PC-3 (cell line): ENCODE measurements around the gene SLK. TPM values are rescaled to one million over a fixed set of nuclear protein-coding genes. Genes with fewer than 3 reads are reported as not detected.
A peak's percentile ranks its signal among the peaks of the same experiment; 100 is the strongest.

Experiments used
- ATAC-seq: fragments of 200-7000 bp; cut with Tn5 transposase; 2 replicates; pipeline ENCODE4 v1.9.1; 2020; ENCODE audit warnings: mild to moderate bottlenecking, moderate library complexity
- BruUV-seq: library from RNA; stranded (reverse); fragments of 400-500 nt; replicated peaks from 2 replicates; lab custom pipeline; 2021; lab: Mats Ljungman, UMichigan
- CTCF ChIA-PET: fragments of 300-600 bp; sonication (Branson Sonifier 250); formaldehyde crosslinking; loops from one replicate; lab custom pipeline; 2022; ENCODE audit warnings: antibody characterized with exemption; lab: Charles Lee
- POLR2A ChIA-PET: fragments of 300-600 bp; sonication (Branson Sonifier 250); formaldehyde crosslinking; loops from one replicate; lab custom pipeline; 2022; ENCODE audit warnings: antibody characterized with exemption; ENCODE audit not compliant: unreplicated experiment; lab: Charles Lee
- DNase-seq: peaks from one replicate; pipeline ENCODE4 v3.0.0-alpha.2; 2015
- H2AFZ ChIP-seq: fragments of 300-600 bp; sonication (generic); 2 replicates; pipeline ENCODE4 v1.6.0; 2016; ENCODE audit warnings: antibody characterized with exemption, low read length
- H3F3A ChIP-seq: fragments of 300-600 bp; sonication (generic); one replicate; pipeline ENCODE4 v1.6.0; 2017; ENCODE audit warnings: antibody characterized with exemption, low read length, control low read depth, mild to moderate bottlenecking; ENCODE audit not compliant: unreplicated experiment
- H3K27ac ChIP-seq: fragments of 300-600 bp; sonication (generic); 2 replicates; pipeline ENCODE4 v1.5.1; 2016; ENCODE audit warnings: mild to moderate bottlenecking, low read length
- H3K27me3 ChIP-seq: fragments of 300-600 bp; sonication (generic); 2 replicates; pipeline ENCODE4 v1.6.1; 2016; ENCODE audit warnings: low read length, mixed read lengths
- H3K36me3 ChIP-seq: fragments of 300-600 bp; sonication (generic); 2 replicates; pipeline ENCODE4 v1.6.1; 2016; ENCODE audit warnings: low read depth, mixed run types, low read length, mixed read lengths
- H3K4me1 ChIP-seq: fragments of 300-600 bp; sonication (generic); 2 replicates; pipeline ENCODE4 v1.5.1; 2016; ENCODE audit warnings: low read length; ENCODE audit not compliant: insufficient read depth
- H3K4me2 ChIP-seq: fragments of 300-600 bp; sonication (generic); 2 replicates; pipeline ENCODE4 v1.6.0; 2016; ENCODE audit warnings: low read length
- H3K4me3 ChIP-seq: fragments of 300-600 bp; sonication (generic); 2 replicates; pipeline ENCODE4 v1.5.1; 2016; ENCODE audit warnings: mild to moderate bottlenecking, low read length, mixed read lengths
- H3K79me2 ChIP-seq: fragments of 300-600 bp; sonication (generic); 2 replicates; pipeline ENCODE4 v1.6.1; 2017; ENCODE audit warnings: low read length, mixed read lengths
- H3K9ac ChIP-seq: fragments of 300-600 bp; sonication (generic); 2 replicates; pipeline ENCODE4 v1.6.0; 2016; ENCODE audit warnings: mild to moderate bottlenecking, low read length
- H3K9me2 ChIP-seq: fragments of 300-600 bp; sonication (generic); replicated peaks from 2 replicates; pipeline ENCODE4 v1.6.1; 2016; ENCODE audit warnings: mixed run types, low read length, mixed read lengths
- H3K9me3 ChIP-seq: fragments of 300-600 bp; sonication (generic); 2 replicates; pipeline ENCODE4 v1.6.1; 2016; ENCODE audit warnings: low read length, mixed read lengths
- H4K20me1 ChIP-seq: fragments of 300-600 bp; sonication (generic); 2 replicates; pipeline ENCODE4 v1.6.1; 2016; ENCODE audit warnings: low read length, mixed read lengths
- EZH2 ChIP-seq: fragments of 300-600 bp; sonication (generic); IDR thresholded peaks from one replicate; pipeline ENCODE4 v1.6.1; 2017; ENCODE audit warnings: antibody characterized with exemption, mild to moderate bottlenecking, low read length; ENCODE audit not compliant: unreplicated experiment
- EZH2phosphoT487 ChIP-seq: fragments of 300-600 bp; sonication (generic); IDR thresholded peaks from 2 replicates; pipeline ENCODE4 v1.6.1; 2018; ENCODE audit warnings: mild to moderate bottlenecking, antibody characterized with exemption, low read length, borderline replicate concordance
- intact Hi-C: fragments of 100-400 bp; cut with micrococcal nuclease; formaldehyde crosslinking; loops from 2 replicates; pipeline ENCODE4 v1.9.0; 2023
- total RNA-seq: library from RNA; depleted of rRNA; stranded (reverse); fragments of >200 nt; gene quantifications from 2 replicates; pipeline ENCODE4 v1.2.3, GENCODE V29; 2014
- TF ChIP-seq, protein P1 (sequence below): fragments of 300-600 bp; sonication (generic); conservative IDR thresholded peaks from 2 replicates; pipeline ENCODE4 v1.5.1; 2017; ENCODE audit warnings: antibody characterized with exemption, low read depth, mild to moderate bottlenecking, low read length

Gene SLK
- total RNA-seq, 1 experiment from 2014 or later: 20.2 TPM

GRCh38 chr10:104076743-104077160 is 109.8 kb downstream of the SLK start:
- H3K4me2 ChIP-seq: no peak overlapping the region
- no peaks in the 10 kb centered on the region for H3K9me2 ChIP-seq
- BruUV-seq: no TSS peak
- H3K79me2 ChIP-seq: no peaks in the 10 kb centered on the region
- H3K4me3 ChIP-seq: no peak overlapping the region
- H4K20me1 ChIP-seq: no peaks in the 10 kb centered on the region
- DNase-seq (peak; percentile 12), ATAC-seq (no peak)
- H3K36me3 ChIP-seq: no peaks in the 10 kb centered on the region; the same call in 1 of the 2 replicates
- no peak overlapping the region for H3K9ac ChIP-seq
- no peaks in the 10 kb centered on the region for H3K9me3 ChIP-seq
- ChIA-PET CTCF (no interaction called here), POLR2A (no interaction called here)
- intact Hi-C loops: no loop called here
- no peak overlapping the region for H3K27ac ChIP-seq
- no peak overlapping the region for H2AFZ ChIP-seq
- TF ChIP-seq, protein P1, sequence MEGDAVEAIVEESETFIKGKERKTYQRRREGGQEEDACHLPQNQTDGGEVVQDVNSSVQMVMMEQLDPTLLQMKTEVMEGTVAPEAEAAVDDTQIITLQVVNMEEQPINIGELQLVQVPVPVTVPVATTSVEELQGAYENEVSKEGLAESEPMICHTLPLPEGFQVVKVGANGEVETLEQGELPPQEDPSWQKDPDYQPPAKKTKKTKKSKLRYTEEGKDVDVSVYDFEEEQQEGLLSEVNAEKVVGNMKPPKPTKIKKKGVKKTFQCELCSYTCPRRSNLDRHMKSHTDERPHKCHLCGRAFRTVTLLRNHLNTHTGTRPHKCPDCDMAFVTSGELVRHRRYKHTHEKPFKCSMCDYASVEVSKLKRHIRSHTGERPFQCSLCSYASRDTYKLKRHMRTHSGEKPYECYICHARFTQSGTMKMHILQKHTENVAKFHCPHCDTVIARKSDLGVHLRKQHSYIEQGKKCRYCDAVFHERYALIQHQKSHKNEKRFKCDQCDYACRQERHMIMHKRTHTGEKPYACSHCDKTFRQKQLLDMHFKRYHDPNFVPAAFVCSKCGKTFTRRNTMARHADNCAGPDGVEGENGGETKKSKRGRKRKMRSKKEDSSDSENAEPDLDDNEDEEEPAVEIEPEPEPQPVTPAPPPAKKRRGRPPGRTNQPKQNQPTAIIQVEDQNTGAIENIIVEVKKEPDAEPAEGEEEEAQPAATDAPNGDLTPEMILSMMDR: no peak
- TF ChIP-seq EZH2 (no peak), EZH2phosphoT487 (no peak)
- no peaks in the 10 kb centered on the region for H3K27me3 ChIP-seq
- H3F3A ChIP-seq: no peaks in the 10 kb centered on the region
- H3K4me1 ChIP-seq: peaks cover 7% of the 10 kb centered on the region; the same call in 1 of the 2 replicates

- H2AFZ ChIP-seq: no peak overlapping the region
- no peaks in the 10 kb centered on the region for H4K20me1 ChIP-seq
- H3K36me3 ChIP-seq: no peaks in the 10 kb centered on the region; the same call in 1 of the 2 replicates
- no peak overlapping the region for H3K4me3 ChIP-seq
- H3K4me2 ChIP-seq: no peak overlapping the region; the same call in 1 of the 2 replicates
- no peak overlapping the region for H3K27ac ChIP-seq
- POLR2A ChIA-PET: no interaction called here
- H3K9ac ChIP-seq: no peak overlapping the region
- TF ChIP-seq, protein P1: no peak
- TF ChIP-seq EZH2 (no peak), EZH2phosphoT487 (no peak)
- no peaks in the 10 kb centered on the region for H3K79me2 ChIP-seq
- H3K4me1 ChIP-seq: peaks cover 7% of the 10 kb centered on the region; the same call in 1 of the 2 replicates
- ATAC-seq: no peak
- CTCF ChIA-PET: no interaction called here
- H3K27me3 ChIP-seq: no peaks in the 10 kb centered on the region
- no peaks in the 10 kb centered on the region for H3F3A ChIP-seq
- intact Hi-C loops: no loop called here
- no TSS peak for BruUV-seq
- no peaks in the 10 kb centered on the region for H3K9me3 ChIP-seq
- DNase-seq: no peak
- no peaks in the 10 kb centered on the region for H3K9me2 ChIP-seq
Observed at GRCh38 chr10:104077247-104077646, 110.3 kb downstream of the SLK start.

- intact Hi-C loops: no loop called here
- Histone ChIP-seq H3K27me3 (no peaks in the 10 kb centered on the region), H3F3A (no peaks in the 10 kb centered on the region), H3K4me2 (no peak overlapping the region), H3K27ac (no peak overlapping the region), H3K79me2 (no peaks in the 10 kb centered on the region), H3K9ac (no peak overlapping the region), H2AFZ (no peak overlapping the region), H3K4me3 (no peak overlapping the region), H3K9me2 (no peaks in the 10 kb centered on the region), H3K9me3 (no peaks in the 10 kb centered on the region), H4K20me1 (no peaks in the 10 kb centered on the region), H3K4me1 (peaks cover 7% of the 10 kb centered on the region; the same call in 1 of the 2 replicates), H3K36me3 (no peaks in the 10 kb centered on the region; the same call in 1 of the 2 replicates)
- ChIA-PET POLR2A (no interaction called here), CTCF (no interaction called here)
- no peak for TF ChIP-seq EZH2phosphoT487
- TF ChIP-seq, protein P1: no peak
- TF ChIP-seq EZH2: no peak
- DNase-seq: no peak
- no TSS peak for BruUV-seq
- no peak for ATAC-seq
Observed at GRCh38 chr10:104077663-104078151, 110.8 kb downstream of the SLK start.
